Gastroesophageal sphincter (tissue), 4 donors: Measurements from ENCODE around the gene NSDHL. TPM values are rescaled to one million over a fixed set of nuclear protein-coding genes. Genes with fewer than 3 reads are reported as not detected.

Experiments
- ATAC-seq: fragments of 150-250 bp; one replicate; pipeline ENCODE4 v1.9.1; 2016; ENCODE audit warnings: mild to moderate bottlenecking, moderate library complexity
- H3K27ac ChIP-seq, 4 donors: fragments of 200-600 bp; sonication (generic) in 3 of 4; 1 replicate in 3 of 4; 2 replicates in 1 of 4; pipeline ENCODE4 v1.5.1; 2016 to 2019
- H3K27me3 ChIP-seq: fragments of 200-600 bp; sonication (generic); one replicate; pipeline ENCODE4 v1.5.1; 2019
- H3K36me3 ChIP-seq, 2 donors: fragments of 200-600 bp; sonication (generic); one replicate each; pipeline ENCODE4 v1.5.1; 2019; ENCODE audit warnings: control low read depth in 1 of 2
- H3K4me1 ChIP-seq, 3 donors: fragments of 200-600 bp; sonication (generic); 1 replicate in 2 of 3; 2 replicates in 1 of 3; pipeline ENCODE4 v1.5.1; 2016 to 2019; ENCODE audit warnings: control low read depth in 2 of 3
- H3K4me3 ChIP-seq, 2 donors: fragments of 200-600 bp; sonication (generic); one replicate each; pipeline ENCODE4 v1.5.1; 2019; ENCODE audit warnings: mild to moderate bottlenecking in 1 of 2, moderate library complexity in 1 of 2
- H3K9me3 ChIP-seq, 3 donors: fragments of 200-600 bp; sonication (generic); one replicate each; pipeline ENCODE4 v1.5.1; 2017 to 2019; ENCODE audit warnings: control low read depth in 2 of 3
- CTCF ChIP-seq, 4 experiments: fragments of 200-600 bp in 2 of 4; fragments of 450-650 bp in 2 of 4; sonication (generic) in 1 of 4; IDR thresholded peaks; one replicate each; pipeline ENCODE4 v1.5.1; 2017 to 2019; ENCODE audit warnings: antibody characterized with exemption in 4 of 4, mild to moderate bottlenecking in 2 of 4, moderate library complexity in 2 of 4
- EP300 ChIP-seq: sonication (generic); formaldehyde crosslinking; IDR thresholded peaks from one replicate; pipeline ENCODE4 v1.6.1; 2017; ENCODE audit warnings: antibody characterized with exemption, mild to moderate bottlenecking
- POLR2A ChIP-seq, 2 donors: fragments of 450-650 bp; IDR thresholded peaks; one replicate each; pipeline ENCODE4 v1.6.1; 2017; ENCODE audit warnings: antibody characterized with exemption in 2 of 2, mild to moderate bottlenecking in 2 of 2, moderate library complexity in 1 of 2
- POLR2AphosphoS5 ChIP-seq: sonication (generic); formaldehyde crosslinking; IDR thresholded peaks from one replicate; pipeline ENCODE4 v1.6.1; 2017; ENCODE audit warnings: antibody characterized with exemption
- WGBS, 2 donors: methylation state at CpG; one replicate each; pipeline ENCODE4 v1.1.5; 2018; ENCODE audit warnings: low coverage in 1 of 2; 5-methylcytosine and 5-hydroxymethylcytosine counted together
- total RNA-seq, 4 donors: library from RNA; depleted of rRNA; stranded (reverse); fragments of >200 nt; gene quantifications; one replicate each; pipeline ENCODE4 v1.1.0, GENCODE V29; 2016

The NSDHL gene
- total RNA-seq, 4 donors from 2014 or later: 3.7 to 14.2 (median 10.8) TPM

DNA sequence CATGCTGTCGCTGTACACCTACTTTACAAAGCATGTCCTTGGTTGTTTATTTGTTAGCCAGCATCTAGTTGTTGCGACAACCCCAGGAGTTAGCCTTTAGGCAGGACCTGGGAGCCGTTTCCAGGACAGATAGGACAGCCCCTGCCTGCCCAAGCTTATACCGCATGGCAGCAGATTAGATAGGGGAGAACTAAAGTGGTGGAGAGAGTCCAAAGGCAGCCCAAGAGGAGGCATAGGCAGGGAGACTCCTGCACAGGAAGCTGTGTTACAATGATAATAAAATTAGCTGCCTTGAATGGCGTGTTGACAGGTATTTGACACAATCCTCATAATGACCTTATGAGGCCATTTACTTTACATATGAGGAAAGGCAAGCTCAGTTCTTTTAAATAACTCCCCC lies 13.0 kb downstream of the NSDHL start:
- H3K27me3 ChIP-seq: no peaks in the 10 kb centered on the region
- no peak overlapping the region for H3K27ac ChIP-seq
- 100% methylated on average over 1 of the region's 5 CpGs; no CpG with 5 or more reads in 1 of the 2 donors for WGBS, 2 donors
- no peaks in the 10 kb centered on the region for H3K4me1 ChIP-seq
- no peaks in the 10 kb centered on the region for H3K9me3 ChIP-seq
- no peak for TF ChIP-seq POLR2AphosphoS5
- no peak for TF ChIP-seq POLR2A (IDR thresholded peaks at IDR 0.05)
- TF ChIP-seq CTCF (IDR thresholded peaks at IDR 0.05): no peak
- TF ChIP-seq EP300: no peak
- H3K36me3 ChIP-seq: peaks cover 0 to 26% of the 10 kb centered on the region in 2 donors
- H3K4me3 ChIP-seq: no peak overlapping the region
- no peak for ATAC-seq

- no peaks in the 10 kb centered on the region for H3K4me1 ChIP-seq
- H3K27me3 ChIP-seq: no peaks in the 10 kb centered on the region
- ATAC-seq: no peak
- no peak for TF ChIP-seq POLR2AphosphoS5
- TF ChIP-seq POLR2A (IDR thresholded peaks at IDR 0.05): no peak
- no peak for TF ChIP-seq EP300
- TF ChIP-seq CTCF (IDR thresholded peaks at IDR 0.05): no peak
- peaks cover 0 to 26% of the 10 kb centered on the region in 2 donors for H3K36me3 ChIP-seq
- H3K27ac ChIP-seq: no peak overlapping the region
- H3K4me3 ChIP-seq: no peak overlapping the region
- WGBS, 2 donors: 66 to 83% methylated on average over 1 to 3 of the region's 6 CpGs
- no peaks in the 10 kb centered on the region for H3K9me3 ChIP-seq
Measured at GRCh38 chrX:152844256-152844655, 13.4 kb downstream of the NSDHL start.

DNA sequence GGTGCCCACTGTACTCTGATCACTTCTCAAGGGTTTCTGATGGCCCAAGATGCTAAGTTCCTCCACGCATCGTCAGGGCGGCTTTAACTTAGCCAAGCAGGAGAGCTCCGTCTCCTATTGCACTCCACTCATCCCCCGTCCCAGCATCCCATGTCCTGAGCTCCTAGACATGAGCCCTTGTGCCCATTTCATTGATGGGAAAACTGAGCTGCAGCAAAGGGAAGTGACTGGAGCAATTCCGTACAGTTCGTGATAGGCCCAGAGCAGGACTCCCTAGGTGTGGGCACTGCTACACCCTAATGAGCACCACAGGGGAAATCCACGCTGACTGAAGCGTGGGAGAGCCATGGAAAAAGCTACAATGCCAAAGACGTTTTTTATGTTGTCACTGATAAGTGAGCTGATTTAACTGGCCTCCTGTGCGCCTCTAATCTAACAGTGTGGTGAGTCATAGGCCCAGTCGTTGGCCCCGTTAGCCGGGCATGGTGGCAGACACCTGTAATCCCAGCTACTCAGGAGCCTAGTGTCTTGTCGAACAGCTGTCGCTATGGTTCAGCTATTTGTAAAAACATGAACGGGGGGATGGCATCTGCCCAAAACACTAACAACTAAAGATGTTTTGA lies 14.9 kb downstream of the NSDHL start:
- H3K27ac ChIP-seq: no peak overlapping the region
- 76 to 82% methylated on average over 2 to 9 of the region's 17 CpGs for WGBS, 2 donors
- H3K36me3 ChIP-seq: peaks cover 0 to 36% of the 10 kb centered on the region in 2 donors
- no peaks in the 10 kb centered on the region for H3K27me3 ChIP-seq
- TF ChIP-seq CTCF (IDR thresholded peaks at IDR 0.05) (no peak), EP300 (no peak), POLR2AphosphoS5 (no peak), POLR2A (IDR thresholded peaks at IDR 0.05) (no peak)
- ATAC-seq: no peak
- no peaks in the 10 kb centered on the region for H3K9me3 ChIP-seq
- no peaks in the 10 kb centered on the region for H3K4me1 ChIP-seq
- H3K4me3 ChIP-seq: no peak overlapping the region

DNA sequence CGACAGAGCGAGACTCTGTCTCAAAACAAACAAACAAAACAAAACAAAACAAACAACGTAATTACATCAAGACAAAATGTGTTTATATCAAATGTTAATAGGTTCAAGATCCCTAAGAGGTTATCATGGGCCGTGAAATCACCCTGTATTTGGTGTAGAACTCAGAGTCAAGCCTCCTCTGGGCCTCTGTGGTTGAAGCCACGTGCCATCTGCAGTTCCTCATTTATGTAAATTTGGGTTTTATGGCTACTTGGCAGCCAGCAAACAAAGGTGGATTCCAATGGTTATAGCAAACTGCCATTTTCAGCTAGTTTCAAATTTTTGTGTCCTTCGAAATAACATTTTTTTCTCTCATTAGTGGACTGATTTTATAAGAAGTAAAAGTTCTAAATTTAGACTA lies 16.4 kb downstream of the NSDHL start:
- no peak for ATAC-seq
- no peak overlapping the region for H3K4me3 ChIP-seq
- H3K27ac ChIP-seq: no peak overlapping the region
- no peaks in the 10 kb centered on the region for H3K9me3 ChIP-seq
- 69 to 96% methylated on average over 4 to 5 of the region's 6 CpGs for WGBS, 2 donors
- H3K27me3 ChIP-seq: no peaks in the 10 kb centered on the region
- H3K4me1 ChIP-seq: no peaks in the 10 kb centered on the region
- TF ChIP-seq POLR2AphosphoS5 (no peak), POLR2A (IDR thresholded peaks at IDR 0.05) (no peak), CTCF (IDR thresholded peaks at IDR 0.05) (no peak), EP300 (no peak)
- H3K36me3 ChIP-seq: peaks cover 0 to 47% of the 10 kb centered on the region in 2 donors

DNA sequence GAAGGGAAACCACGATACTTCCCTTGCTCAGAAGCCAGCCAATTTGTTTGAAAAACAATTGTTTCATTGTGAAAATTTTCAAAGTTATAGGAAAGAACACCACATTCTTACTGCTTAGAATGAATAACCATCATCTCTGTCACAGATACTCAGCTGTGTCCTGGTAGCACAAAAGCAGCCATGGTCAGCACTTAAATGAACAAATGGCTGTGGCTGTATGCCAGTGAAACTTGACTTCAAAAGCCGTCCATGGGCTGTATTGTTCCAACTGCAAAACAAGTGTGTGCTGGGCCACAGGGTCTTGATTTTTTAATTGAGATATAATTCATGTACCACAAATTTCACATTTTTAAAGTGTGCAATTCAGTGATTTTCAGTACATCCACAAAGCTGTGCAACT lies 19.6 kb downstream of the NSDHL start:
- Histone ChIP-seq H3K27me3 (no peaks in the 10 kb centered on the region), H3K36me3 (peaks cover 0 to 59% of the 10 kb centered on the region in 2 donors), H3K27ac (no peak overlapping the region), H3K9me3 (no peaks in the 10 kb centered on the region), H3K4me3 (no peak overlapping the region), H3K4me1 (no peaks in the 10 kb centered on the region)
- TF ChIP-seq EP300 (no peak), POLR2A (IDR thresholded peaks at IDR 0.05) (no peak), CTCF (IDR thresholded peaks at IDR 0.05) (no peak), POLR2AphosphoS5 (no peak)
- 73% methylated on average over 2 of the region's 2 CpGs; no CpG with 5 or more reads in 1 of the 2 donors for WGBS, 2 donors
- ATAC-seq: no peak
